H9 (cell line): ENCODE data around the gene AIG1. TPM values are rescaled to one million over a fixed set of nuclear protein-coding genes. Genes with fewer than 3 reads are reported as not detected.
A peak's percentile ranks its signal among the peaks of the same experiment; 100 is the strongest.

Experiments
- DNase-seq: peaks from one replicate; pipeline ENCODE4 v3.0.0-alpha.2; 2017
- H2AFZ ChIP-seq: one replicate; pipeline ENCODE4 v1.6.1; 2013; ENCODE audit warnings: mild to moderate bottlenecking, low read length, control low read depth, moderate library complexity
- H2AK5ac ChIP-seq: 2 replicates; pipeline ENCODE4 v1.6.1; 2013; ENCODE audit warnings: low read length, control low read depth, mixed read lengths; ENCODE audit not compliant: insufficient read length
- H2BK120ac ChIP-seq: one replicate; pipeline ENCODE4 v1.6.1; 2013; ENCODE audit warnings: low read depth, mild to moderate bottlenecking, low read length, control low read depth, inconsistent platforms; ENCODE audit not compliant: poor library complexity, severe bottlenecking
- H2BK12ac ChIP-seq: 2 replicates; pipeline ENCODE4 v1.6.1; 2013; ENCODE audit warnings: low read length, control low read depth, mixed read lengths, low read depth; ENCODE audit not compliant: insufficient read length
- H2BK15ac ChIP-seq: 2 replicates; pipeline ENCODE4 v1.6.1; 2013; ENCODE audit warnings: low read depth, low read length, control low read depth
- H2BK20ac ChIP-seq: one replicate; pipeline ENCODE4 v1.6.1; 2013; ENCODE audit warnings: low read depth, mild to moderate bottlenecking, low read length, control low read depth, inconsistent platforms; ENCODE audit not compliant: poor library complexity, severe bottlenecking
- H2BK5ac ChIP-seq: 2 replicates; pipeline ENCODE4 v1.6.1; 2013; ENCODE audit warnings: low read length, control low read depth, mixed read lengths; ENCODE audit not compliant: insufficient read length
- H3K14ac ChIP-seq: 2 replicates; pipeline ENCODE4 v1.6.1; 2013; ENCODE audit warnings: low read length, control low read depth; ENCODE audit not compliant: insufficient read depth
- H3K18ac ChIP-seq: 2 replicates; pipeline ENCODE4 v1.6.1; 2013; ENCODE audit warnings: low read depth, mild to moderate bottlenecking, mixed read lengths, low read length, control low read depth; ENCODE audit not compliant: insufficient read length
- H3K23ac ChIP-seq: 2 replicates; pipeline ENCODE4 v1.6.1; 2013; ENCODE audit warnings: low read length, control low read depth, mixed read lengths, low read depth; ENCODE audit not compliant: insufficient read length
- H3K23me2 ChIP-seq: 2 replicates; pipeline ENCODE4 v1.6.1; 2013; ENCODE audit warnings: low read depth, mild to moderate bottlenecking, mixed read lengths, low read length, control low read depth; ENCODE audit not compliant: insufficient read length, poor library complexity, severe bottlenecking
- H3K27ac ChIP-seq: 2 replicates; pipeline ENCODE4 v1.5.1; 2013; ENCODE audit warnings: low read length, control low read depth, mixed read lengths, low read depth; ENCODE audit not compliant: insufficient read length
- H3K27me3 ChIP-seq: 2 replicates; pipeline ENCODE4 v1.6.1; 2013; ENCODE audit warnings: low read length, control low read depth, inconsistent platforms; ENCODE audit not compliant: insufficient read depth
- H3K4ac ChIP-seq: 2 replicates; pipeline ENCODE4 v1.6.1; 2013; ENCODE audit warnings: low read depth, mild to moderate bottlenecking, control low read depth, inconsistent platforms, low read length, moderate library complexity
- H3K4me1 ChIP-seq: 2 replicates; pipeline ENCODE4 v1.6.1; 2013; ENCODE audit warnings: low read length, control low read depth, inconsistent platforms; ENCODE audit not compliant: insufficient read depth
- H3K4me2 ChIP-seq: 2 replicates; pipeline ENCODE4 v1.6.1; 2013; ENCODE audit warnings: low read length, control low read depth, mixed read lengths; ENCODE audit not compliant: insufficient read length, insufficient read depth
- H3K56ac ChIP-seq: 2 replicates; pipeline ENCODE4 v1.6.1; 2013; ENCODE audit warnings: low read depth, mild to moderate bottlenecking, mixed read lengths, low read length, control low read depth; ENCODE audit not compliant: insufficient read length
- H3K79me1 ChIP-seq: 2 replicates; pipeline ENCODE4 v1.6.1; 2013; ENCODE audit warnings: low read depth, mild to moderate bottlenecking, moderate library complexity, low read length, control low read depth, inconsistent platforms; ENCODE audit not compliant: insufficient read depth, poor library complexity, severe bottlenecking
- H3K79me2 ChIP-seq: 2 replicates; pipeline ENCODE4 v1.6.1; 2013; ENCODE audit warnings: low read length, control low read depth, inconsistent platforms; ENCODE audit not compliant: insufficient read depth
- H3K9ac ChIP-seq: 2 replicates; pipeline ENCODE4 v1.6.1; 2013; ENCODE audit warnings: low read length, control low read depth, mixed read lengths; ENCODE audit not compliant: insufficient read length; ENCODE audit errors: extremely low read depth
- H3K9me3 ChIP-seq: one replicate; pipeline ENCODE4 v1.6.1; 2013; ENCODE audit warnings: low read depth, low read length, inconsistent platforms; ENCODE audit not compliant: control insufficient read depth
- H3T11ph ChIP-seq: one replicate; pipeline ENCODE4 v1.6.1; 2013; ENCODE audit warnings: mild to moderate bottlenecking, low read length, control low read depth, inconsistent platforms
- H4K20me1 ChIP-seq: one replicate; pipeline ENCODE4 v1.6.1; 2013; ENCODE audit not compliant: control insufficient read depth, insufficient read length, insufficient read depth
- H4K5ac ChIP-seq: 2 replicates; pipeline ENCODE4 v1.6.1; 2013; ENCODE audit warnings: low read depth, mild to moderate bottlenecking, mixed read lengths, low read length, control low read depth; ENCODE audit not compliant: insufficient read length
- H4K8ac ChIP-seq: replicated peaks from 2 replicates; pipeline ENCODE4 v1.6.1; 2013; ENCODE audit warnings: low read length, control low read depth, mixed read lengths, low read depth; ENCODE audit not compliant: insufficient read length
- H4K91ac ChIP-seq: 2 replicates; pipeline ENCODE4 v1.6.1; 2013; ENCODE audit warnings: low read depth, mild to moderate bottlenecking, moderate library complexity, mixed read lengths, low read length, control low read depth; ENCODE audit not compliant: insufficient read length
- H3K27ac Mint-ChIP-seq, 3 experiments: 2 replicates in 2 of 3; 3 replicates in 1 of 3; pipeline ENCODE4 v1.8.0; 2020 to 2021; ENCODE audit warnings: mixed read lengths in 3 of 3, mild to moderate bottlenecking in 1 of 3, moderate library complexity in 1 of 3
- H3K27me3 Mint-ChIP-seq: 2 replicates; pipeline ENCODE4 v1.8.0; 2021; ENCODE audit warnings: low read depth, mild to moderate bottlenecking, moderate library complexity, mixed read lengths
- H3K36me3 Mint-ChIP-seq, 3 experiments: 2 replicates in 2 of 3; 3 replicates in 1 of 3; pipeline ENCODE4 v1.8.0; 2020 to 2021; ENCODE audit warnings: low read depth in 3 of 3, mixed read lengths in 3 of 3; ENCODE audit not compliant: insufficient read depth in 1 of 3
- H3K4me1 Mint-ChIP-seq, 2 experiments: 2 replicates each; pipeline ENCODE4 v1.8.0; 2020; ENCODE audit warnings: mixed read lengths in 2 of 2
- H3K4me3 Mint-ChIP-seq, 2 experiments: 2 replicates in 1 of 2; 3 replicates in 1 of 2; pipeline ENCODE4 v1.8.0; 2020 to 2021; ENCODE audit warnings: mild to moderate bottlenecking in 2 of 2, mixed read lengths in 2 of 2, moderate library complexity in 1 of 2
- H3K9me3 Mint-ChIP-seq, 2 experiments: 2 replicates in 1 of 2; 3 replicates in 1 of 2; pipeline ENCODE4 v1.8.0; 2020; ENCODE audit warnings: mild to moderate bottlenecking in 2 of 2, mixed read lengths in 2 of 2, moderate library complexity in 1 of 2
- WGBS: extraction: QIAGEN DNeasy Blood & Tissue Kit; methylation state at CpG from one replicate; pipeline ENCODE4 v1.1.7; 2013; ENCODE audit warnings: missing lambda C conversion rate, low lambda C conversion rate, mixed read lengths; ENCODE audit not compliant: insufficient read length; ENCODE audit errors: extremely low coverage; 5-methylcytosine and 5-hydroxymethylcytosine counted together
- total RNA-seq: library from RNA; stranded (reverse); gene quantifications from 2 replicates; pipeline ENCODE4 v1.2.1, GENCODE V29; 2021
- TF ChIP-seq, protein P1 (sequence below): fragments of 200-600 bp; sonication (generic); conservative IDR thresholded peaks from 3 replicates; pipeline ENCODE4 v1.8.0; 2021; ENCODE audit warnings: antibody characterized with exemption, mild to moderate bottlenecking

AIG1 gene
- total RNA-seq, 1 experiment from 2014 or later, result 44.6 TPM

DNA sequence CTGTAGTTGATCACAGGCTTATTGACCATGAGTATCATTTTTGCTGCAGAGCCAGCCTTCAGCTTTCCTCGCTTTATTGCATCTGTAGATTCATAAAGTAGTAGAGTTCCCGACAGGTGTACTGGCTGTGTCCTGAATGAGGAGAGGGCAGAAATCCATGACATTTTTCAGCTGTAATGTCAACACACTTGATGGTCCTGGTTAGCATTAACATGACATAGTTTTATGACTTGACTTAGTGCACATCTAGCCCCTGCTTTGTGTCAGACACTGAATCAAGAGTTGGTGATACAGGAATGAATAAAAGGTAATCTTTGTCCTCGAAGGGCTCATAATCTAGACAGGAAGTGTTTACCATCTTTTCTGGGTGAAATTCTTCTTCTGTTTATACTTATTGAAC lies 55.0 kb downstream of the AIG1 start:
- Histone ChIP-seq H4K5ac (no peak overlapping the region), H3T11ph (no peak overlapping the region), H2BK15ac (no peak overlapping the region), H3K14ac (no peak overlapping the region), H3K4me1 (no peaks in the 10 kb centered on the region), H3K79me2 (no peaks in the 10 kb centered on the region), H2BK12ac (no peak overlapping the region), H3K4me2 (no peak overlapping the region), H2AK5ac (no peak overlapping the region), H4K91ac (no peak overlapping the region), H2AFZ (no peak overlapping the region), H3K9ac (no peak overlapping the region), H4K20me1 (no peaks in the 10 kb centered on the region), H2BK5ac (no peak overlapping the region), H3K56ac (no peak overlapping the region), H3K23me2 (no peaks in the 10 kb centered on the region), H2BK120ac (no peak overlapping the region), H4K8ac (no peak overlapping the region), H3K27me3 (no peaks in the 10 kb centered on the region), H2BK20ac (no peak overlapping the region), H3K27ac (no peak overlapping the region), H3K4ac (no peak overlapping the region), H3K9me3 (no peaks in the 10 kb centered on the region), H3K79me1 (no peaks in the 10 kb centered on the region), H3K23ac (no peak overlapping the region), H3K18ac (no peak overlapping the region)
- peaks cover 10 to 13% of the 10 kb centered on the region in 2 experiments for H3K9me3 Mint-ChIP-seq
- no peaks in the 10 kb centered on the region for H3K27me3 Mint-ChIP-seq
- TF ChIP-seq, protein P1, sequence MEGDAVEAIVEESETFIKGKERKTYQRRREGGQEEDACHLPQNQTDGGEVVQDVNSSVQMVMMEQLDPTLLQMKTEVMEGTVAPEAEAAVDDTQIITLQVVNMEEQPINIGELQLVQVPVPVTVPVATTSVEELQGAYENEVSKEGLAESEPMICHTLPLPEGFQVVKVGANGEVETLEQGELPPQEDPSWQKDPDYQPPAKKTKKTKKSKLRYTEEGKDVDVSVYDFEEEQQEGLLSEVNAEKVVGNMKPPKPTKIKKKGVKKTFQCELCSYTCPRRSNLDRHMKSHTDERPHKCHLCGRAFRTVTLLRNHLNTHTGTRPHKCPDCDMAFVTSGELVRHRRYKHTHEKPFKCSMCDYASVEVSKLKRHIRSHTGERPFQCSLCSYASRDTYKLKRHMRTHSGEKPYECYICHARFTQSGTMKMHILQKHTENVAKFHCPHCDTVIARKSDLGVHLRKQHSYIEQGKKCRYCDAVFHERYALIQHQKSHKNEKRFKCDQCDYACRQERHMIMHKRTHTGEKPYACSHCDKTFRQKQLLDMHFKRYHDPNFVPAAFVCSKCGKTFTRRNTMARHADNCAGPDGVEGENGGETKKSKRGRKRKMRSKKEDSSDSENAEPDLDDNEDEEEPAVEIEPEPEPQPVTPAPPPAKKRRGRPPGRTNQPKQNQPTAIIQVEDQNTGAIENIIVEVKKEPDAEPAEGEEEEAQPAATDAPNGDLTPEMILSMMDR, result no peak
- peaks cover 13 to 19% (median 14%) of the 10 kb centered on the region in 3 experiments; a peak in 6 of 7 replicates for H3K36me3 Mint-ChIP-seq
- no peak for DNase-seq
- no peaks in the 10 kb centered on the region for H3K4me1 Mint-ChIP-seq
- H3K27ac Mint-ChIP-seq, result peak overlapping the region in 1 of 3 experiments; percentile 10; a peak in 1 of 7 replicates
- WGBS, result no CpG with 5 or more reads among the region's 3 CpGs
- no peak overlapping the region for H3K4me3 Mint-ChIP-seq
